ENCODE data around the gene FFAR4. TPM values are rescaled to one million over a fixed set of nuclear protein-coding genes. Genes with fewer than 3 reads are reported as not detected.

The FFAR4 gene
- total and polyA plus RNA-seq, 2 experiments from 2014 or later = 0.06 TPM; not detected in 1

- no peaks in the 10 kb centered on the region for H3K36me3 Mint-ChIP-seq (ENCODE audit: low read depth)
- Histone ChIP-seq H3K9me2 (ENCODE audit: insufficient read depth) (no peaks in the 10 kb centered on the region), H3F3A (replicated peaks; ENCODE audit: low read depth) (no peaks in the 10 kb centered on the region), H3K4me1 (ENCODE audit: insufficient read depth) (no peaks in the 10 kb centered on the region), H2AFZ (no peak overlapping the region), H4K20me1 (replicated peaks; ENCODE audit: insufficient read depth) (no peaks in the 10 kb centered on the region), H3K79me2 (replicated peaks; ENCODE audit: insufficient read depth) (no peaks in the 10 kb centered on the region), H3K27me3 (ENCODE audit: insufficient read depth) (0 out of 2 replicates have a peak, but pooled peaks cover 2% of the 10 kb centered on the region), H3K27ac (ENCODE audit: low read depth) (no peak overlapping the region), H3K36me3 (ENCODE audit: insufficient read depth) (no peaks in the 10 kb centered on the region), H3K4me2 (no peak overlapping the region), H3K4me3 (no peak overlapping the region)
- H3K27ac Mint-ChIP-seq = no peak overlapping the region
- TF ChIP-seq STAT1 (IDR thresholded peaks at IDR 0.05; ENCODE audit: unreplicated experiment) (no peak), ZNF331 (CRISPR knock-in tag; IDR thresholded peaks at IDR 0.05; ENCODE audit: low read depth) (no peak), EZH2phosphoT487 (IDR thresholded peaks at IDR 0.05; ENCODE audit: unreplicated experiment) (no peak), CREB1 (CRISPR knock-in tag; IDR thresholded peaks at IDR 0.05; ENCODE audit: low read depth) (no peak), NANOG (IDR thresholded peaks at IDR 0.05; ENCODE audit: borderline replicate concordance) (no peak), CTCF (conservative IDR thresholded peaks at IDR 0.05; ENCODE audit: low read depth in 2 of 2) (no peak), EZH2 (IDR thresholded peaks at IDR 0.05; ENCODE audit: low read depth, unreplicated experiment) (no peak), ZNF114 (CRISPR knock-in tag; IDR thresholded peaks at IDR 0.05) (no peak), ZNF462 (CRISPR knock-in tag; IDR thresholded peaks at IDR 0.05) (no peak), JUNB (IDR thresholded peaks at IDR 0.05; ENCODE audit: unreplicated experiment) (no peak)
- H3K9me3 Mint-ChIP-seq = no peaks in the 10 kb centered on the region
- no peak for ATAC-seq
- H3K4me1 Mint-ChIP-seq = no peaks in the 10 kb centered on the region
- no peak overlapping the region for H3K4me3 Mint-ChIP-seq
- no peak for DNase-seq (ENCODE audit: low spot score)
- H3K27me3 Mint-ChIP-seq (ENCODE audit: insufficient read depth, low read depth, poor library complexity) = peaks cover 2% of the 10 kb centered on the region
Observed at GRCh38 chr10:93579089-93579488, 12.6 kb downstream of the FFAR4 start.
